GM12891 (cell line): ENCODE measurements around the gene ARHGEF16.

Experiments used
- DNase-seq: peaks from one replicate; pipeline ENCODE4 v3.0.0; 2011; ENCODE audit warnings: low spot score; ENCODE audit not compliant: insufficient read length
- FAIRE-seq: peaks from 2 replicates; lab custom pipeline; 2011; peaks lifted over from hg19 to GRCh38; lab: Jason Lieb, UNC
- PAX5 ChIP-seq: IDR thresholded peaks from 2 replicates; pipeline ENCODE4 v1.6.1; 2011; ENCODE audit warnings: low read length, moderate library complexity, mild to moderate bottlenecking; ENCODE audit not compliant: insufficient read depth, severe bottlenecking
- POLR2A ChIP-seq: IDR thresholded peaks from 2 replicates; pipeline ENCODE4 v1.6.1; 2011; ENCODE audit warnings: low read depth, low read length, control low read depth
- POLR2AphosphoS5 ChIP-seq: IDR thresholded peaks from 2 replicates; pipeline ENCODE4 v1.6.1; 2011; ENCODE audit warnings: low read depth, low read length, control low read depth
- POU2F2 ChIP-seq: IDR thresholded peaks from 2 replicates; pipeline ENCODE4 v1.6.1; 2011; ENCODE audit warnings: low read depth, mild to moderate bottlenecking, control low read depth, low read length, moderate library complexity
- SPI1 ChIP-seq: IDR thresholded peaks from 2 replicates; pipeline ENCODE4 v1.6.1; 2011; ENCODE audit warnings: low read depth, low read length, control low read depth
- TAF1 ChIP-seq: IDR thresholded peaks from 2 replicates; pipeline ENCODE4 v1.6.1; 2011; ENCODE audit warnings: low read depth, low read length, control low read depth

ARHGEF16 gene

GRCh38 chr1:3435666-3436065, 18.8 kb upstream of the ARHGEF16 start:
- FAIRE-seq (no peak), DNase-seq (no peak)
- TF ChIP-seq PAX5 (no peak), SPI1 (no peak), POLR2AphosphoS5 (no peak), TAF1 (no peak), POLR2A (no peak), POU2F2 (no peak)

- FAIRE-seq: no peak
- no peak for DNase-seq
- TF ChIP-seq TAF1 (no peak), POLR2A (no peak), PAX5 (no peak), POLR2AphosphoS5 (no peak), SPI1 (no peak), POU2F2 (no peak)
Observed at GRCh38 chr1:3436451-3436850, 18.0 kb upstream of the ARHGEF16 start.

DNA sequence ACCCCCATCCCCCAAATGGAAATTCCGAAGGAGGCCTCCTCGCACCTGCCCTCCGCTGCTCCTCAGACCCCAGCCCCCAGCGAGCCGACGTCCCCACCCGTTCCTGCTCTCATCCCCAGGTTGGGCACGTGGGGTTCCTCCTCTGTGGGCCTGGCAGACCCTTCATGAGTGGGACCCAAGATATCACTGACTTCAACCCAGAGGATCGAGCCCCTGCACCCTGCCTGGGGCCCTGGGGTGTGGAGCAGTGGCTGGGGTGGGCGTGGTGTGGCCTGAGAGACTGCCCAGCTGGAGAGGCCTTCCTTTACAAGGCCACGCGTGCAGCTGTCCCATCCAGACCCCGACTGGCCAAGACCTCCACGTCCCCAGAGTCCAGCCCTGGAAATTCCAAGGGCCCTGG, 17.6 kb upstream of the ARHGEF16 start:
- DNase-seq (no peak), FAIRE-seq (no peak)
- TF ChIP-seq TAF1 (no peak), PAX5 (no peak), POU2F2 (no peak), POLR2A (no peak), POLR2AphosphoS5 (no peak), SPI1 (no peak)

DNA sequence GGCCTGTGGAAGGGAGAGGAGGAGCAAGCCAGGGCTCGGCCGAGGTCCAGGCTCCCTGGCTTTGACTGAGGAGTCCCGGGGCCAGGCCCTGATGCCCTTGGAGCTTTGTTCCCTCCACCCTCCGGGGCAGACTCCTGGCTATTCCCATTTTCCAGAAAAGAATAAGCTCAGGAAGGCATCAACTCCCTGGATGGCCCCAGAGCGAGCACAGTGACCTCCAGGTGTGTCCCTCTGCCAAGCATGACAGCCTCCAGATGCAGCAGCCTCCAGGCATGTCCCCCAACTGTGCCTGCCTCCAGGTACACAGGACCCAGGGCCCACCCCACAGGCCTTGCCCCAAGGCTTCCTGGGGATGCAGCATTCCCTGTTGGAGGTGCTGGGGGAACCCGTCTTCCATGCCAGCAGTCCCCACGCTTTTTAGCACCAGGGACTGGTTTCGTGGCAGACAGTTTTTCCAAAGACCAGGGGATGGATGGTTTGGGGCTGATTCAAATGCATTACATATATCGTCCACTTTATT, 15.7 kb upstream of the ARHGEF16 start:
- DNase-seq: no peak
- FAIRE-seq: no peak
- TF ChIP-seq PAX5 (no peak), POLR2A (no peak), POU2F2 (no peak), POLR2AphosphoS5 (no peak), SPI1 (no peak), TAF1 (no peak)

- DNase-seq (no peak), FAIRE-seq (no peak)
- no peak for TF ChIP-seq POLR2A
- TF ChIP-seq SPI1: no peak
- TF ChIP-seq TAF1: no peak
- no peak for TF ChIP-seq PAX5
- no peak for TF ChIP-seq POLR2AphosphoS5
- TF ChIP-seq POU2F2: no peak
Observed at GRCh38 chr1:3439346-3440299, 14.8 kb upstream of the ARHGEF16 start.

DNA sequence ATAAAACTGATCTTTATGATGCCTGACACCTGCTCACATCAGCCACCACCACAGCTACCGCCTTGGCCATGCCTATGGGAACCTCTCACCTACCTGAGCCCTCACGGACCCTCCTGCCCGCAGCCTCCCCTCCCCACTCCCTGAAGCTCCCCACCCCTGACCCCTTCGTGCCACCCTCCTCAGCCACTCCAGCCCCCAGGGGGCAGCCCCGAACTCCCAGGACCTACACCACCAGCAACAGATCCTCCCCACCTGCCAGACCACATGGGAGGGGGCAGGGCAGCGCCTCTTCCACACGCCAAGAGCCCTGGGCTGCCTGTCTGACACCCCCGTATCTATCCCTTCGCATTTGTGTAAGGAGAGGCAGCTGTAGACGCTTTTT, 14.2 kb upstream of the ARHGEF16 start:
- TF ChIP-seq POLR2A (no peak), TAF1 (no peak), PAX5 (no peak)
- FAIRE-seq (no peak), DNase-seq (no peak)

DNA sequence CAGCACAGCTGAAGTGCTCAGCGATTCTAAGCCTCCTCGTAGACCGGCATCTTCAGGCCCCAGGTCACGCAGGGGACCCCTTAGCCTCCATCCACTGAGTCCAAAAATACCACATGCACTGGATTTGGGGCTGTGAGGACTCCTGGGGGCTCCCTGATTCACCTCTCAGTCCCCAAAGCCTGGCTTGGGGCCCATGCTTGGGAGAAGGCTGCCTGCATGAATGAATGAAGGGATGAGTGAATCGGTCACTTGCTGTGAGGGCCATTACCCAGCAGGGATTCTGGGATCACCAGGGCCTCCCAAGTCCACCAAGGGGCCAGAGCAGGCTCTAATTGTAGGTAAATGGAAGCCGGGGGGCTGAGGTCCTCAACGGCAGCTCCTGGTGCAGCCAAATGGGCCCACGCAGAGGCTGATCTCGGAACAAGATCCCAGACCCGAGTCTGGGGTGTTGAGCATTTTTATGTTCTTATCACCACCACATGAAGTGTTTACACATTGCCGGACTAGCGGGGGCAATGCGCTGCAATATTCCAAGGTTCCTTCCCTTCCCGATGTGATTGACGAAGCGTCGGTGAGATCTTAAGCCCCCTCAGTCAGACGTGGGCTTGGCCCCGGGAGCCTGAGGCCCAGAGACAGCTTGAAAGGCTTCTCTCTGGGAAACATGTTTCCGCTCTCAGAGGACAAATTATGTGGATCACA, 13.6 kb upstream of the ARHGEF16 start:
- DNase-seq (no peak), FAIRE-seq (no peak)
- TF ChIP-seq PAX5 (no peak), SPI1 (no peak), POU2F2 (no peak), POLR2AphosphoS5 (no peak), TAF1 (no peak), POLR2A (no peak)

- no peak for DNase-seq
- FAIRE-seq: no peak
- TF ChIP-seq POLR2A (no peak), SPI1 (no peak), TAF1 (no peak)
Observed at GRCh38 chr1:3441410-3441847, 13.0 kb upstream of the ARHGEF16 start.

GRCh38 chr1:3441880-3442279, 12.6 kb upstream of the ARHGEF16 start:
- no peak for FAIRE-seq
- no peak for DNase-seq
- no peak for TF ChIP-seq PAX5
- no peak for TF ChIP-seq POLR2A
- no peak for TF ChIP-seq TAF1
- no peak for TF ChIP-seq POU2F2
- no peak for TF ChIP-seq SPI1
- TF ChIP-seq POLR2AphosphoS5: no peak
